Measurements from ENCODE around the gene LYSMD1.
A peak's percentile ranks its signal among the peaks of the same experiment; 100 is the strongest.

LYSMD1 gene

GRCh38 chr1:151157067-151157531, 8.6 kb downstream of the LYSMD1 start:
- Histone ChIP-seq H3K9me3 (ENCODE audit: control insufficient read depth in 1 of 2, low read length in 2 of 2) (no peaks in the 10 kb centered on the region), H3K27ac (ENCODE audit: low read depth, low read length) (no peak overlapping the region), H3K36me3 (ENCODE audit: control insufficient read depth in 1 of 2, insufficient read depth in 2 of 2, low read length in 2 of 2) (peaks cover 16 to 30% of the 10 kb centered on the region in 2 donors), H3K4me1 (ENCODE audit: control insufficient read depth in 1 of 2, insufficient read depth in 2 of 2, low read length in 2 of 2) (peaks cover 3 to 7% of the 10 kb centered on the region in 2 donors), H3K9ac (ENCODE audit: low read depth in 1 of 2, low read length in 2 of 2) (peak overlapping the region; percentile 37 to 48), H3K27me3 (ENCODE audit: control insufficient read depth in 1 of 2, insufficient read depth in 2 of 2, low read length in 2 of 2) (no peaks in the 10 kb centered on the region), H3K4me3 (ENCODE audit: low read depth in 1 of 2, low read length in 2 of 2) (peak overlapping the region; percentile 50 to 59)

DNA sequence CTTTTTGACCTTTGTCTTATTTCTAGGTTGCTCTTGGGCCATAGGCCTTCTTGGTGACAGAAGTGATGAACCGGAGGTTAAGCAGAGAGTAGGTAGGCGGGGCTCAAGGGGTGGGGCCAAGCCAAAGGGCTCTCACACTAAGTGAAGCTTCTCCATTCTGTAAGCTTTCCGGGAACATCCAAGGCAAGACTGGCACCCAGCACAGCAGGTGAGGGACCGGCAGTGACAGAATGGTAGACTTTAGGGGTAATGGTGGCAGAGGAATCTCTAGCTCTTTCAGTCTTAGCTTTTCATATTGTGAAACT, 9.2 kb downstream of the LYSMD1 start, which contains the start of gene TNFAIP8L2:
TSS of gene TNFAIP8L2 (plus strand) at position 135 of the 305 bp plus-strand sequence. CDS start 2,049 bp downstream, outside the sequence.
- Histone ChIP-seq H3K4me1 (ENCODE audit: control insufficient read depth in 1 of 2, insufficient read depth in 2 of 2, low read length in 2 of 2) (peaks cover 3 to 7% of the 10 kb centered on the region in 2 donors), H3K9ac (ENCODE audit: low read depth in 1 of 2, low read length in 2 of 2) (peak within 1 kb of the TSS; percentile 37 to 48), H3K4me3 (ENCODE audit: low read depth in 1 of 2, low read length in 2 of 2) (peak within 1 kb of the TSS; percentile 50 to 59), H3K36me3 (ENCODE audit: control insufficient read depth in 1 of 2, insufficient read depth in 2 of 2, low read length in 2 of 2) (peaks cover 16 to 24% of the 10 kb centered on the region in 2 donors), H3K27ac (ENCODE audit: low read depth, low read length) (no peak within 1 kb of the TSS), H3K9me3 (ENCODE audit: control insufficient read depth in 1 of 2, low read length in 2 of 2) (no peaks in the 10 kb centered on the region), H3K27me3 (ENCODE audit: control insufficient read depth in 1 of 2, insufficient read depth in 2 of 2, low read length in 2 of 2) (no peaks in the 10 kb centered on the region)

GRCh38 chr1:151147665-151148064, 18.0 kb downstream of the LYSMD1 start:
- Histone ChIP-seq H3K4me3 (ENCODE audit: low read depth in 1 of 2, low read length in 2 of 2) (peak overlapping the region; percentile 72 to 90), H3K4me1 (ENCODE audit: control insufficient read depth in 1 of 2, insufficient read depth in 2 of 2, low read length in 2 of 2) (peaks cover 7 to 18% of the 10 kb centered on the region in 2 donors), H3K27ac (ENCODE audit: low read depth, low read length) (peak overlapping the region; percentile 2), H3K9me3 (ENCODE audit: control insufficient read depth in 1 of 2, low read length in 2 of 2) (no peaks in the 10 kb centered on the region), H3K36me3 (ENCODE audit: control insufficient read depth in 1 of 2, insufficient read depth in 2 of 2, low read length in 2 of 2) (no peaks in the 10 kb centered on the region), H3K27me3 (ENCODE audit: control insufficient read depth in 1 of 2, insufficient read depth in 2 of 2, low read length in 2 of 2) (peaks cover 0 to 6% of the 10 kb centered on the region in 2 donors), H3K9ac (ENCODE audit: low read depth in 1 of 2, low read length in 2 of 2) (peak overlapping the region; percentile 3 to 65)

GRCh38 chr1:151147132-151147503, 18.6 kb downstream of the LYSMD1 start:
- peak overlapping the region; percentile 11 for H3K27ac ChIP-seq (ENCODE audit: low read depth, low read length)
- no peaks in the 10 kb centered on the region for H3K9me3 ChIP-seq (ENCODE audit: control insufficient read depth in 1 of 2, low read length in 2 of 2)
- H3K27me3 ChIP-seq (ENCODE audit: control insufficient read depth in 1 of 2, insufficient read depth in 2 of 2, low read length in 2 of 2): peaks cover 0 to 6% of the 10 kb centered on the region in 2 donors
- peaks cover 7 to 18% of the 10 kb centered on the region in 2 donors for H3K4me1 ChIP-seq (ENCODE audit: control insufficient read depth in 1 of 2, insufficient read depth in 2 of 2, low read length in 2 of 2)
- H3K36me3 ChIP-seq (ENCODE audit: control insufficient read depth in 1 of 2, insufficient read depth in 2 of 2, low read length in 2 of 2): no peaks in the 10 kb centered on the region
- peak overlapping the region; percentile 72 to 90 for H3K4me3 ChIP-seq (ENCODE audit: low read depth in 1 of 2, low read length in 2 of 2)
- peak overlapping the region; percentile 44 to 65 for H3K9ac ChIP-seq (ENCODE audit: low read depth in 1 of 2, low read length in 2 of 2)

GRCh38 chr1:151146412-151147131, 19.1 kb downstream of the LYSMD1 start, which contains the start of gene SEMA6C:
Gene SEMA6C (minus strand): TSS chr1:151146631. CDS start chr1:151142621, 4,010 bp downstream.
- peaks cover 7 to 18% of the 10 kb centered on the region in 2 donors for H3K4me1 ChIP-seq (ENCODE audit: control insufficient read depth in 1 of 2, insufficient read depth in 2 of 2, low read length in 2 of 2)
- H3K27me3 ChIP-seq (ENCODE audit: control insufficient read depth in 1 of 2, insufficient read depth in 2 of 2, low read length in 2 of 2): peaks cover 0 to 6% of the 10 kb centered on the region in 2 donors
- no peaks in the 10 kb centered on the region for H3K36me3 ChIP-seq (ENCODE audit: control insufficient read depth in 1 of 2, insufficient read depth in 2 of 2, low read length in 2 of 2)
- H3K9me3 ChIP-seq (ENCODE audit: control insufficient read depth in 1 of 2, low read length in 2 of 2): no peaks in the 10 kb centered on the region
- H3K9ac ChIP-seq (ENCODE audit: low read depth in 1 of 2, low read length in 2 of 2): peak within 1 kb of the TSS; percentile 65 to 73
- H3K4me3 ChIP-seq (ENCODE audit: low read depth in 1 of 2, low read length in 2 of 2): peak within 1 kb of the TSS; percentile 72 to 90
- peak within 1 kb of the TSS; percentile 11 for H3K27ac ChIP-seq (ENCODE audit: low read depth, low read length)

- H3K27me3 ChIP-seq (ENCODE audit: control insufficient read depth in 1 of 2, insufficient read depth in 2 of 2, low read length in 2 of 2): peaks cover 0 to 6% of the 10 kb centered on the region in 2 donors
- H3K9me3 ChIP-seq (ENCODE audit: control insufficient read depth in 1 of 2, low read length in 2 of 2): no peaks in the 10 kb centered on the region
- no peak overlapping the region for H3K27ac ChIP-seq (ENCODE audit: low read depth, low read length)
- peak overlapping the region; percentile 65 to 73 for H3K9ac ChIP-seq (ENCODE audit: low read depth in 1 of 2, low read length in 2 of 2)
- H3K4me3 ChIP-seq (ENCODE audit: low read depth in 1 of 2, low read length in 2 of 2): peak overlapping the region; percentile 72 to 90
- no peaks in the 10 kb centered on the region for H3K36me3 ChIP-seq (ENCODE audit: control insufficient read depth in 1 of 2, insufficient read depth in 2 of 2, low read length in 2 of 2)
- H3K4me1 ChIP-seq (ENCODE audit: control insufficient read depth in 1 of 2, insufficient read depth in 2 of 2, low read length in 2 of 2): peaks cover 7 to 18% of the 10 kb centered on the region in 2 donors
Observed at GRCh38 chr1:151146072-151146411, 19.7 kb downstream of the LYSMD1 start.

- H3K9ac ChIP-seq (ENCODE audit: low read depth in 1 of 2, low read length in 2 of 2): peak overlapping the region; percentile 65 to 73
- no peaks in the 10 kb centered on the region for H3K36me3 ChIP-seq (ENCODE audit: control insufficient read depth in 1 of 2, insufficient read depth in 2 of 2, low read length in 2 of 2)
- H3K27ac ChIP-seq (ENCODE audit: low read depth, low read length): no peak overlapping the region
- peaks cover 7 to 18% of the 10 kb centered on the region in 2 donors for H3K4me1 ChIP-seq (ENCODE audit: control insufficient read depth in 1 of 2, insufficient read depth in 2 of 2, low read length in 2 of 2)
- peak overlapping the region; percentile 72 to 90 for H3K4me3 ChIP-seq (ENCODE audit: low read depth in 1 of 2, low read length in 2 of 2)
- no peaks in the 10 kb centered on the region for H3K9me3 ChIP-seq (ENCODE audit: control insufficient read depth in 1 of 2, low read length in 2 of 2)
- peaks cover 0 to 6% of the 10 kb centered on the region in 2 donors for H3K27me3 ChIP-seq (ENCODE audit: control insufficient read depth in 1 of 2, insufficient read depth in 2 of 2, low read length in 2 of 2)
Observed at GRCh38 chr1:151145304-151146071, 20.2 kb downstream of the LYSMD1 start.

GRCh38 chr1:151144474-151145303, 21.0 kb downstream of the LYSMD1 start:
- Histone ChIP-seq H3K4me1 (ENCODE audit: control insufficient read depth in 1 of 2, insufficient read depth in 2 of 2, low read length in 2 of 2) (peaks cover 7 to 18% of the 10 kb centered on the region in 2 donors), H3K9ac (ENCODE audit: low read depth in 1 of 2, low read length in 2 of 2) (no peak overlapping the region)

DNA sequence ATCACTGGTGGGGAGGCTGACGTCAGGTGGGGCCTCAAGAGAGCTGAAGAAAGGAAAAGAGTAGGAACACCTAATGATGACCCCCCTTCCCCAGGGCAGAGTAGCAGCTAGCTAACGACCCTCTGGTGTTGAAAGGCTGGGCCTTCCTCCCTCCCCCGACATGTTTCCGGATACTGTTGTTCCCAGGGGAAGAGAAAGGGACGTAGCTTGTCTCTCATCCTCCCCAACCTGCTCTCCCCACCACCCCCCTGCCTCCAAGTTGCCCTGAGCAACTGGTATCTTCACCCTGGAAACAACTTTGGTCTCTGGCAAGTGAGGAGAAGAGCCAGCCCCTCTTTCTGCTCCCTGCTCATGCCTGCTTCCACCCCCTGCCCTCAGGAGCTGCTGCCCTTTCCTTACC, 21.7 kb downstream of the LYSMD1 start:
- no peak overlapping the region for H3K27ac ChIP-seq (ENCODE audit: low read depth, low read length)
- H3K9ac ChIP-seq (ENCODE audit: low read depth in 1 of 2, low read length in 2 of 2): no peak overlapping the region
- peaks cover 7 to 18% of the 10 kb centered on the region in 2 donors for H3K4me1 ChIP-seq (ENCODE audit: control insufficient read depth in 1 of 2, insufficient read depth in 2 of 2, low read length in 2 of 2)

More at GRCh38 chr1:151144474-151145303, 21.0 kb downstream of the LYSMD1 start:
- no peaks in the 10 kb centered on the region for H3K36me3 ChIP-seq (ENCODE audit: control insufficient read depth in 1 of 2, insufficient read depth in 2 of 2, low read length in 2 of 2)
- H3K4me3 ChIP-seq (ENCODE audit: low read depth in 1 of 2, low read length in 2 of 2): peak overlapping the region; percentile 72 to 90
- no peaks in the 10 kb centered on the region for H3K9me3 ChIP-seq (ENCODE audit: control insufficient read depth in 1 of 2, low read length in 2 of 2)
- no peak overlapping the region for H3K27ac ChIP-seq (ENCODE audit: low read depth, low read length)
- H3K27me3 ChIP-seq (ENCODE audit: control insufficient read depth in 1 of 2, insufficient read depth in 2 of 2, low read length in 2 of 2): peaks cover 0 to 6% of the 10 kb centered on the region in 2 donors

More for the DNA sequence above, 21.7 kb downstream of the LYSMD1 start:
- H3K36me3 ChIP-seq (ENCODE audit: control insufficient read depth in 1 of 2, insufficient read depth in 2 of 2, low read length in 2 of 2): no peaks in the 10 kb centered on the region
- H3K27me3 ChIP-seq (ENCODE audit: control insufficient read depth in 1 of 2, insufficient read depth in 2 of 2, low read length in 2 of 2): peaks cover 0 to 6% of the 10 kb centered on the region in 2 donors
- H3K4me3 ChIP-seq (ENCODE audit: low read depth in 1 of 2, low read length in 2 of 2): no peak overlapping the region
- H3K9me3 ChIP-seq (ENCODE audit: control insufficient read depth in 1 of 2, low read length in 2 of 2): no peaks in the 10 kb centered on the region
